ENCODE measurements around the gene DRC3. TPM values are rescaled to one million over a fixed set of nuclear protein-coding genes. Genes with fewer than 3 reads are reported as not detected.

DRC3 gene
- total RNA-seq, 1 experiment from 2014 or later: 2.4 TPM

GRCh38 chr17:18041776-18042175 lies 69.1 kb downstream of the DRC3 start:
- no TSS peak for BruUV-seq (replicated peaks)
- Histone ChIP-seq H3K4me2 (ENCODE audit: low read length) (no peak overlapping the region), H3K79me2 (ENCODE audit: insufficient read depth, low read length) (peaks cover 22% of the 10 kb centered on the region), H3K27ac (ENCODE audit: low read depth, low read length) (no peak overlapping the region), H3K4me1 (ENCODE audit: control insufficient read depth in 1 of 2, insufficient read depth in 2 of 2, low read length in 2 of 2) (peaks cover 6 to 21% of the 10 kb centered on the region in 2 experiments; a peak in 3 of 4 replicates), H3K9me3 (ENCODE audit: control insufficient read depth in 1 of 2, insufficient read depth in 1 of 2, low read depth in 1 of 2, low read length in 2 of 2) (no peaks in the 10 kb centered on the region), H2AFZ (ENCODE audit: low read depth, low read length, poor library complexity, severe bottlenecking) (no peak overlapping the region), H3K36me3 (ENCODE audit: control insufficient read depth in 1 of 2, insufficient read depth in 2 of 2, low read length in 2 of 2) (0 out of 4 replicates have a peak, but pooled peaks cover 0 to 3% of the 10 kb centered on the region in 2 experiments), H3K9ac (ENCODE audit: low read length) (no peak overlapping the region), H3K27me3 (ENCODE audit: insufficient read depth, low read length) (no peaks in the 10 kb centered on the region), H4K20me1 (ENCODE audit: insufficient read depth) (no peaks in the 10 kb centered on the region), H3K9me2 (ENCODE audit: insufficient read depth) (no peaks in the 10 kb centered on the region), H3K4me3 (replicated peaks in 1 of 2; ENCODE audit: low read depth in 1 of 2, low read length in 2 of 2) (no peak overlapping the region)
- DNase-seq (ENCODE audit: low read depth, low spot score) (no peak), ATAC-seq (no peak)
- ChIA-PET POLR2A (no interaction called here), CTCF (no interaction called here), RAD21 (ENCODE audit: low non-redundant PET in 1 of 2, low total read pairs in 2 of 2, uncharacterized antibody in 2 of 2, unreplicated experiment in 2 of 2) (no interaction called here)
- intact Hi-C loops (cut with micrococcal nuclease): no loop called here
- TF ChIP-seq RAD21 (IDR thresholded peaks at IDR 0.05; ENCODE audit: low read depth) (no peak), ATF3 (IDR thresholded peaks at IDR 0.05) (no peak)

DNA sequence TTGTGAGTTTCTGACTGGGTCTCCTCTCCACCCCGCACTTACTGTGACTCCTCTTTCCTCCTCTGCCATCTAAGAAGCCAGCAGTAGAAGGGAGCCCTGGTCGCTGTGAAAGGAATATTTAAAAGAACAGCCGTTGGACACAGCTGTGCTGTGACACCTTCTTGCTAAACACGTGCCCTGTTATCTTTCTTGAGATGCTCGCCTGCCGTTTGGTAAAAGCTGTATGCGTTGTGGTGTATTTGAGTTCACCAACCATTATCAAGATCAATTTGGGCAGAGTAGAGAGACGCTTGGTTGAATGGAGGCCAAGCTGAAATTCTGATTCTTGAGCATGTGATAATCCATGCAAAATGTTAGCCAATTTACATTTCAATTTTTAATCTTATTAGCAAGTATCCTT lies 70.3 kb downstream of the DRC3 start:
- H3K9ac ChIP-seq (ENCODE audit: low read length): no peak overlapping the region
- no peak overlapping the region for H3K27ac ChIP-seq (ENCODE audit: low read depth, low read length)
- no peaks in the 10 kb centered on the region for H3K27me3 ChIP-seq (ENCODE audit: insufficient read depth, low read length)
- RAD21 ChIA-PET (ENCODE audit: low non-redundant PET in 1 of 2, low total read pairs in 2 of 2, uncharacterized antibody in 2 of 2, unreplicated experiment in 2 of 2): no interaction called here
- POLR2A ChIA-PET: no interaction called here
- no peak for DNase-seq (ENCODE audit: low read depth, low spot score)
- intact Hi-C loops (cut with micrococcal nuclease): no loop called here
- 0 out of 4 replicates have a peak, but pooled peaks cover 0 to 3% of the 10 kb centered on the region in 2 experiments for H3K36me3 ChIP-seq (ENCODE audit: control insufficient read depth in 1 of 2, insufficient read depth in 2 of 2, low read length in 2 of 2)
- H4K20me1 ChIP-seq (ENCODE audit: insufficient read depth): no peaks in the 10 kb centered on the region
- H2AFZ ChIP-seq (ENCODE audit: low read depth, low read length, poor library complexity, severe bottlenecking): no peak overlapping the region
- ATAC-seq: no peak
- no TSS peak for BruUV-seq (replicated peaks)
- no peaks in the 10 kb centered on the region for H3K9me3 ChIP-seq (ENCODE audit: control insufficient read depth in 1 of 2, insufficient read depth in 1 of 2, low read depth in 1 of 2, low read length in 2 of 2)
- CTCF ChIA-PET: no interaction called here
- no peaks in the 10 kb centered on the region for H3K9me2 ChIP-seq (ENCODE audit: insufficient read depth)
- H3K79me2 ChIP-seq (ENCODE audit: insufficient read depth, low read length): peaks cover 12% of the 10 kb centered on the region
- H3K4me1 ChIP-seq (ENCODE audit: control insufficient read depth in 1 of 2, insufficient read depth in 2 of 2, low read length in 2 of 2): peaks cover 2 to 14% of the 10 kb centered on the region in 2 experiments; a peak in 2 of 4 replicates
- no peak overlapping the region for H3K4me2 ChIP-seq (ENCODE audit: low read length)
- H3K4me3 ChIP-seq (replicated peaks in 1 of 2; ENCODE audit: low read depth in 1 of 2, low read length in 2 of 2): no peak overlapping the region
- TF ChIP-seq, protein P1, sequence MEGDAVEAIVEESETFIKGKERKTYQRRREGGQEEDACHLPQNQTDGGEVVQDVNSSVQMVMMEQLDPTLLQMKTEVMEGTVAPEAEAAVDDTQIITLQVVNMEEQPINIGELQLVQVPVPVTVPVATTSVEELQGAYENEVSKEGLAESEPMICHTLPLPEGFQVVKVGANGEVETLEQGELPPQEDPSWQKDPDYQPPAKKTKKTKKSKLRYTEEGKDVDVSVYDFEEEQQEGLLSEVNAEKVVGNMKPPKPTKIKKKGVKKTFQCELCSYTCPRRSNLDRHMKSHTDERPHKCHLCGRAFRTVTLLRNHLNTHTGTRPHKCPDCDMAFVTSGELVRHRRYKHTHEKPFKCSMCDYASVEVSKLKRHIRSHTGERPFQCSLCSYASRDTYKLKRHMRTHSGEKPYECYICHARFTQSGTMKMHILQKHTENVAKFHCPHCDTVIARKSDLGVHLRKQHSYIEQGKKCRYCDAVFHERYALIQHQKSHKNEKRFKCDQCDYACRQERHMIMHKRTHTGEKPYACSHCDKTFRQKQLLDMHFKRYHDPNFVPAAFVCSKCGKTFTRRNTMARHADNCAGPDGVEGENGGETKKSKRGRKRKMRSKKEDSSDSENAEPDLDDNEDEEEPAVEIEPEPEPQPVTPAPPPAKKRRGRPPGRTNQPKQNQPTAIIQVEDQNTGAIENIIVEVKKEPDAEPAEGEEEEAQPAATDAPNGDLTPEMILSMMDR (IDR thresholded peaks at IDR 0.05 in 2 of 3, conservative IDR thresholded peaks at IDR 0.05 in 1 of 3; ENCODE audit: borderline replicate concordance in 1 of 3, insufficient read depth in 1 of 3, low read depth in 2 of 3, low read length in 2 of 3): no peak
- TF ChIP-seq POLR2A (IDR thresholded peaks at IDR 0.05; ENCODE audit: borderline replicate concordance, extremely low read depth, insufficient read depth, insufficient read length) (no peak), YY1 (IDR thresholded peaks at IDR 0.05; ENCODE audit: extremely low read depth, insufficient replicate concordance, low read depth, low read length) (no peak), EZH2phosphoT487 (IDR thresholded peaks at IDR 0.05; ENCODE audit: borderline replicate concordance) (no peak), ATF3 (IDR thresholded peaks at IDR 0.05) (no peak), MAX (IDR thresholded peaks at IDR 0.05) (no peak), CEBPB (IDR thresholded peaks at IDR 0.05; ENCODE audit: low read depth) (no peak), CBX3 (IDR thresholded peaks at IDR 0.05; ENCODE audit: low read depth) (no peak), FOSL1 (IDR thresholded peaks at IDR 0.05; ENCODE audit: low read depth) (no peak), SRF (IDR thresholded peaks at IDR 0.05; ENCODE audit: low read depth) (no peak), EZH2 (IDR thresholded peaks at IDR 0.05) (no peak), ZNF274 (IDR thresholded peaks at IDR 0.05; ENCODE audit: low read depth, low read length) (no peak), SIN3A (IDR thresholded peaks at IDR 0.05; ENCODE audit: low read depth) (no peak)
- TF ChIP-seq, protein P2, sequence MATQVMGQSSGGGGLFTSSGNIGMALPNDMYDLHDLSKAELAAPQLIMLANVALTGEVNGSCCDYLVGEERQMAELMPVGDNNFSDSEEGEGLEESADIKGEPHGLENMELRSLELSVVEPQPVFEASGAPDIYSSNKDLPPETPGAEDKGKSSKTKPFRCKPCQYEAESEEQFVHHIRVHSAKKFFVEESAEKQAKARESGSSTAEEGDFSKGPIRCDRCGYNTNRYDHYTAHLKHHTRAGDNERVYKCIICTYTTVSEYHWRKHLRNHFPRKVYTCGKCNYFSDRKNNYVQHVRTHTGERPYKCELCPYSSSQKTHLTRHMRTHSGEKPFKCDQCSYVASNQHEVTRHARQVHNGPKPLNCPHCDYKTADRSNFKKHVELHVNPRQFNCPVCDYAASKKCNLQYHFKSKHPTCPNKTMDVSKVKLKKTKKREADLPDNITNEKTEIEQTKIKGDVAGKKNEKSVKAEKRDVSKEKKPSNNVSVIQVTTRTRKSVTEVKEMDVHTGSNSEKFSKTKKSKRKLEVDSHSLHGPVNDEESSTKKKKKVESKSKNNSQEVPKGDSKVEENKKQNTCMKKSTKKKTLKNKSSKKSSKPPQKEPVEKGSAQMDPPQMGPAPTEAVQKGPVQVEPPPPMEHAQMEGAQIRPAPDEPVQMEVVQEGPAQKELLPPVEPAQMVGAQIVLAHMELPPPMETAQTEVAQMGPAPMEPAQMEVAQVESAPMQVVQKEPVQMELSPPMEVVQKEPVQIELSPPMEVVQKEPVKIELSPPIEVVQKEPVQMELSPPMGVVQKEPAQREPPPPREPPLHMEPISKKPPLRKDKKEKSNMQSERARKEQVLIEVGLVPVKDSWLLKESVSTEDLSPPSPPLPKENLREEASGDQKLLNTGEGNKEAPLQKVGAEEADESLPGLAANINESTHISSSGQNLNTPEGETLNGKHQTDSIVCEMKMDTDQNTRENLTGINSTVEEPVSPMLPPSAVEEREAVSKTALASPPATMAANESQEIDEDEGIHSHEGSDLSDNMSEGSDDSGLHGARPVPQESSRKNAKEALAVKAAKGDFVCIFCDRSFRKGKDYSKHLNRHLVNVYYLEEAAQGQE (IDR thresholded peaks at IDR 0.05; ENCODE audit: low read depth): no peak

Data from HCT116 (cell line).